D341Med (cell line): Measurements from ENCODE around the gene SDSL.

Experiments used
- DNase-seq: peaks from one replicate; pipeline ENCODE4 v3.0.0; 2012; ENCODE audit warnings: low spot score

Gene SDSL

DNA sequence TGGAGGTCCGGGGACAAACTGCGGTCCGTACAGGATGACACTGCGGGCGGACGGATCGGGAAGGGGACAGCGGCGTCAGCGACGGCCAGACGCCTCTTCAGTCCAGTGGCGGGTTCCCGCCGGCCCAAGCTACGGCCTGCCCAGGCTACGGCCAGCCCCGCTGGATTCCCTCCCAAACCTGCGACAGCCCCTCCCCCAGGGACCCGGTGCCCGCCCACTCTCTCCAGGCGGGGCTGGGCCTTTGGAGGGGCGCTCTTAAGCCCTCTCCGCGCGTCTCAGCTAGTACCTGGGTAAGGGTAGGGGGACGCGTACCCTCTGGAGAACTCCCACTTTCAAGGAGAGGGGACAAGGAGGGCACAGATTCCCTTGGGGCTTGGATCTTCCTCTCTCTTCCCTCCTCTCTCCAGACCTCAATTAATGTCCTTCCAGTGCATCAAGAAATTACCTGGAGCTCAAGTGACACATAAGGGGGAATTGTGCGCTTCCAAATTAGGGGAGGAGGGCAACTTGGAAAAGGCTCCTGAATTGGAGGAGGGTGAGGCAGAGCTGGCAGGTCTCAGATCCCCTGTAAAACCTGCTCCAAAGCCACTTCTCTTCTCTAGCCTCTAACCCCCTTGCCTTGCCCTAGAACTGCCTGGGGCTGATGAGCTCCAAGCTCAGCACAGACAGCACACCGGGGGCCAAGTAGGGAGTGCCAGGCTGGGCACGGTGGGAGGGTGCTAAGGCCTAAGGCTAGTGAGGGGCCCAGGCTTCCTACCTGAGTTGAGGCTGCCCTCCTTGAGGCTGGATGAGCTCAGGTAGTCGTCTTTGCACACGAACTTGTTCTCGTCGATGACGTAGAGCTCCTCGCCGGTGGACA lies 46.4 kb downstream of the SDSL start:
- DNase-seq: no peak

- no peak for DNase-seq
Observed at GRCh38 chr12:113469224-113469948, 47.2 kb downstream of the SDSL start.

- DNase-seq: no peak
Observed at GRCh38 chr12:113469949-113470743, 48.0 kb downstream of the SDSL start.

GRCh38 chr12:113470871-113471618 lies 48.9 kb downstream of the SDSL start:
- no peak for DNase-seq

DNA sequence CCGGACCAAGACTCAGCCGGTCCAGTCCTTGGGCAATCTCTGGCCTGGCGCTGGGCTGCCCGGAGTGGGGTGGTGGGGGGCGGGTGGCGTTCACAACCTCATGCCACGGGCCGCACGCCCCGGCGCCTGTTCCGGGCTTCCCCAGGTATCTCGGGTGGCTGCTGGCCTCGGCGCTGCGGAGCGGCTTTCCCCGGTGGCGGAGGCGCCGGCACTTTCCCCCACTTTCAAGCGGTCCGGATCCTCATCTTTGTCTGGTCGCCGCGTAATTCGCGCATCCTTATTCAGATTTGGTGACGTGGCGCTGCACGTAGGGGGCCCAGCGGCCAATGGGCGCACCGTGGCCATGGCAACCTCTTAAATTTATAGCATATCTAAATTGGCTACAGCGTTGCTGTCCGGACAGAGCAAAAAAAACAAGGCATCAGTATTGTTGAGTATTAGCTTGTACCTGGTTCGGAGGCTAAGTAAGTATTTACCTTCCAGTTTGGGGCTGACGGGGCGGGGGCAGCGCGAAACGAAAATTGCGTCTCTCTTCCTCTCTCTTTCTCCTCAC lies 49.5 kb downstream of the SDSL start, which contains the start of gene LHX5:
TSS of gene LHX5 (minus strand) at position 253 of the 553 bp plus-strand sequence. CDS start 373 bp downstream, outside the sequence.
- DNase-seq: no peak

DNA sequence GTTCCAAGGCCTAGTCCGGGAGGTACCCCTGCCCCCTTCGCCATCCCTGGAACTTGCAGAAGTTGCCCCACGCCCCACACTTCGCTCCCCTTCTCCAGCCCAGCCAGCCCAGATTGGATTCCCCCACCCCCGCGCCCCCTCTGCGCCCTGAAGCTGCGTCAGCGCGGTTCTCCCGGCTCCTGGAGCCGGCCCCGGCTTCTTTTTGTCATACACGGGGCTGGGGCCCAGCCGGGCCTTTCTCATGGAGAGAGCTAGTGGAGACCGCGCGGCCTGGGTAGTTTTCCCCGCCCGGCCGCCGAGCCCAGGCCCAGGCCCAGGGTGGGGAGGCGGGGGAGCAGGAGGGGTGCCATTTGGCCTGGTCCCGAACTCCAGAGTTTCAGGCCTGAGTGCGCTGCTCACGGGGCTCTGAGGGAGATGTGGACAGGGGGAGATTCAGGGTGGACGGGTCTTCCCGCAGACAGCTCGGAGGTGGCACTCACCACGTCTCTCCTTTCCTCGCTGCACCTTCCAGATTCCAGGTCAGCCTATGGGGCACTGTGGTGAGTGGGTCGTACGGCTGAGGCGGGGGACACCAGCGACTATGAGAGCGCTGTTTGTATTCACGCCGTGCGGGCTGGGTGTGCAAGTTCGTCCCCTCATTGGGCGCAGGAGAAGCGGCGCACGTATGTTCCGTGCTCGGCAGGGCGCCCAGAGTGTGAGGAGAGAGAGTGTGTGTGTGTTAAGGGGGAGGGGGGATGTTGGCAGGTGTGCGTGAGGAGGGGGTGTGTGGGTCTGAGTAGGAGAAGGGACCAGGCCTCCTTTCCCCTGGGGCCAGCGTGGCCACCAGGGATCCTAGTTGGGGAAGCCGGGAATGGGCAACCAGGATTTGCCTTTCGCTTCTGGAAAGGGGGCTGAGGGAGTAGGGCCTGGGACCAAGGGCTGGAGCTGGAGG lies 50.3 kb downstream of the SDSL start:
- no peak for DNase-seq

DNA sequence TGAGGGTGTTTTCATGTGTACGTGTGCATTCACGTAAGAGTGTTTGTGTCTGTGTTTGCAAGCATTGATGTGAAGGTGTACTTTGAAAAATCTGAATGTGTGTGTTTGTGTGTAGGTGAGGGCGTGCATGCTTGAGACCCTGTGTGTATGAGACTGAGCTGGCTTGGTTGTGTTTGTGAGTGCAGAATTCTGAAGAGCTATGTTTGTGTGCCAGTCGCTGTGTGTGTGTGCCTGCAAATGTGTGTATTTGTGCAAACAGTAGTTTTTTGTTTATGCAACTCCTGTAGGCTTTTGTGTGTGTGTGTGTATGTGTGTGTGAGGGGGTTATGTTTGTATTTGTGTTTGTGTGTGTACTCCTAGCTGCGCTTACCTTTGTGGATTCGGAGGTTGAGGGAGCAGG lies 51.2 kb downstream of the SDSL start:
- DNase-seq: no peak

DNA sequence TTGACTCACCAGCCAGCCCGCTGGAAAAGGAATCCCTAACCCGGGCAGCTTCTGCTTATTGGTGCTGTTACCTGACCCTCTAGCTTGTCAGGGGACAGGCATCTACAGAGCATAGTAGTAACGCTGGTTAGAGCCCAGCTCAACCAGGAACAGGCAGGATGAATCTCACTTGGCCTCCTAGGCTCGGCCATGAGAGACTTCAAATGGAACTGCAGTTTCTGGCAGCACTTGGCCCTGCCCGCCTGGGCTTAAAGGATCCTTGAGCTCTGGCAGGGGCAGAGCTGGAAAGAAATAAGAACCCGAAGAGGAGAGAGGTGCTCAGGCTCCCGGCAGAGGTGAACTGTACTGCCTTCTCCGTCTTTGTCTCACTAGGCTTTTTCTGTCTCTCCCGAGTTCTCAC lies 51.8 kb downstream of the SDSL start:
- no peak for DNase-seq

- no peak for DNase-seq
Observed at GRCh38 chr12:113474635-113475436, 52.7 kb downstream of the SDSL start.

- no peak for DNase-seq
Observed at GRCh38 chr12:113475451-113476175, 53.4 kb downstream of the SDSL start.

GRCh38 chr12:113476176-113476986 lies 54.2 kb downstream of the SDSL start:
- no peak for DNase-seq

DNA sequence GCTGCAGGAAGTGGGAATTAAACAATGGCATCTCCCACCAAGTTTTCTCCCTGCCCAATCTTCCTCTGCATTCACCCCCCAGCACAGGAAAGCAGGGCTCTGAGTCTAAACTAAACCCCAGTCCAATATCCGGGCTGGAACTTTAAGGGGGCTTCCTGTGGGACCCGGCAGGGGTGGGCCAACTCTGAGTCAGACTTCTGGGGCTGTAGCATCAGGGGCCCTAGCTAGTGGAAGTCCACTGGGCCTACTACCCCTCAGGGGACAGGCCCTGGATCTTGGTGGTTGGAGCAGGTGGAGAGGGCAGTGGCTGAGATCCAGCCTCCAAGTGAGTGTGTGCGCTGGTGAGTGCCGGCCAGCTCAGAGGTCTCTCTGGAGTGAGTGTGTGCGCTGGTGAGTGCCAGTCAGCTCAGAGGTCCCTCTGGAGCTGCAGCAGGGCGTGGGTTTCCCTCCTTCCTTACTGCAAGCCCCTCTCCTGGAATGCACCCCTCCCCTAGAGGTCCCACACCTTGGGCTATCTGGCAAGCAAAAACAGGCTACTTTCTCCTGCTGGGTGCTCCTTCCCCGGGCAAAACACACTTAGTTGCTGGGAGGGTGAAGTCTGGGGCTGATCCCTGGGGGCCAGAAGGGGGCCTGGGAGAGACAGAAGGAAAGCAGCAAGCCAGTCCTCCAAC lies 55.1 kb downstream of the SDSL start:
- DNase-seq: no peak

DNA sequence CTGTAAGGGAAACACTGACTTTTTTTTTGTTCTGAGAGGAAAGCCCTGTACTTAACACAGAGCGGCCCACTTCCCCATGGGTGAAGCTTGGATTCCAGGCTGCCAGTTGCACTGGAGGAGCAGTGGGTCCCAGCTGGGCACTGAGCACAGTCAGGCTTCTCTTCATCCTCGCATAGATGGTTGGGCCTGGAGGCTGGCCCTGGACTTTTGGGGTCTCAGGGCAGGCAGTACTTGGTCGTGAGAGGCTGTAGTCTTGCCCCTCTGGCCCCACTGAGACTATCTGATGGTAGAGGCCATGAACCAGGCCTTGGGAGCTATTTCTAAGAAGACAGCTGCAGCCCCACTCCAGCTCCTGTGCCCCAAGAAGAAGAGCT lies 55.6 kb downstream of the SDSL start:
- no peak for DNase-seq

DNA sequence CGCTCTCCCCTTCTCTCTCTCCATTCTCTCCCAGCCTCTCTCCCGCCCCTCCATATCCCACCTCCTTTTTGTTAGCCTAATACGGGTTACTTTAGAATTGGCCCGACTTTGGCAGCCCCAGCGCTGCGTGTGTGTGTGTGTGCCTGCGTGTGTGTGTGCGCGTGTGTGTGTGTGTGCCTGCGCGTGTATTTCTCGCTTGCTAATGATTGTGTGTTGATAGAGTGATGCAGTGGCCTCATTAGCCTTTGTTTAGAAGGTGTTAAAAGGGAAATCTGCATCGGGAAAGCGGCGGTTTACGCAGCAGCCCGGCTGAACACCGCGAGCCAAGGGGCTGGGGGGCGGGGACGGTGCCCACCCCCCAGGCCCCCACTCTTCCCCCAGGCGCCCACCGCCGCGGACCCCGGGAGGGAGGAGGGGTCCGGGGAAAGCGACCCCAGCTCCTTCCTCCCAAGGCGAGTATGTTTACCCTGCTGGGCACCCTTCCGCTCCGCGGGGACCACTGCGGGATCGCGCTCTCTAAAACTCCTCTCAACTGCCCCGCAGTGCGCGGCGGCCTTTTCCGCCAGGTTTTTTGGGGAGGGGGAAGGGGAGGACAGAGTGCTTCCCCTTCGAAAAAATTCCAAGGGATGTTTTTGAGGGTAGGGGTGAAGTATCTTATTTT lies 56.3 kb downstream of the SDSL start:
- DNase-seq: no peak

- DNase-seq: no peak
Observed at GRCh38 chr12:113479216-113479589, 57.0 kb downstream of the SDSL start.

- DNase-seq: peak; percentile 62
Observed at GRCh38 chr12:113479590-113480335, 57.6 kb downstream of the SDSL start.
